HG03342 (cell line): Measurements from ENCODE around the gene CACNA1D.
"Not testable (repeated sequence)": the region's sequence is repeated elsewhere in the genome, so short reads cannot be mapped to it uniquely, and the experiment has no call there.

Source experiments
- ATAC-seq: cut with Tn5 transposase; IDR thresholded peaks from one replicate; pipeline ENCODE4 v1.9.1; 2021; ENCODE audit warnings: mild to moderate bottlenecking, moderate library complexity; ENCODE audit not compliant: unreplicated experiment

Gene CACNA1D

DNA sequence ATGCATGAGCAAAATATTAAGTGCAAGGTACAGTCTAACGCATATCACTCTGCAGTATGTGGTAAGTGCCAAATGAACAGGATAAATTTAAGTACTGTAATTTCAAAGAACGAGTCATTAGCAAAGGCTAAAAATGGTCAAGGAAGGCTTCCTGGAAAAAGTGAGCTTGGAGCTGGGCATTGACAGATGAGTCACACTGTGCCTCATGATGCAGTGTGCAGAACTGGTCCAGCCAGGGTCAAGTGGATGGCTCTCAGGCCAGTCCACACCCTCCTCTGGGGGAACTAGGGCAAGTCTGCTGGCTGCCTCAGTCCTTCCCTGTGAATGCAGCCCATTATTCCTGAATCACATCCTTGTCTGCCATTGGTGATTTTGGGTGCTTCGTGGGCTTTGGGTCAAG is 76.3 kb downstream of the CACNA1D start:
- ATAC-seq = no peak

DNA sequence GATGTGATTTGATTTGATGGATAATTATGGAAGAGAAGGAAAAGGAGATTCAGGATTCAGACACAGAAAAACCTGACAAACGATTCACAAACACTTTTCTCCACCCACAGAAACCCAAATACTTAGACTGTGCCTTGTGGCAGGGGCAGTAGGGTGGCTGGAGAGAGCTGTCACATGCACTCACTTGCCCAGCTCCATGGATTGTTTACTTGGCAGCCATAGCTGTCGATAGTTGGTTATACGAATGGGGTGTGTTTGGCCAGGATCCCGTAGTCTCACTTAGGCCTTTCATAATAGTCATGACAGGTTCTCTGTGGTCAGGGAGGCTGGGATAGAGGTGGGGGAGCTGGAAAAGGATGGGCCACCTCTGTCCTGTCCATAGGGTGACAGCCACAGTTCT is 76.9 kb downstream of the CACNA1D start:
- ATAC-seq = no peak

DNA sequence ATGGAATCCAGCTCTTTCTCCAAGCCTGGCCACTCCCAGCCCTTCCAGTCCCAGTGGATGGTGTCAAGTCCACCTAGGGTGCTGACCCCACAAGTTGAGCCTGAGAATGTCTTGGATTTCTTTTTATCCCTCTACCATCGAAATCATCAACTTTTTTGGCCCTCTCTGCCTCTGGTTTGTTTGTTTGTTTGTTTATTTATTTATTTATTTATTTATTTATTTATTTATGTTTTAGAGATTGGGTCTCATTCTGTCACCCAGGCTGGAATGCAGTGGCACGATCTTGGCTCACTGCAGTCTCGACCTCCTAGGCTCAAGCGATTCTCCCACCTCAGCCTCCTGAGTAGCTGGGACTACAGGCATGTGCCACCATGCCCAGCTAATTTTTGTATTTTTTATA is 77.8 kb downstream of the CACNA1D start:
- ATAC-seq = not testable (repeated sequence)

DNA sequence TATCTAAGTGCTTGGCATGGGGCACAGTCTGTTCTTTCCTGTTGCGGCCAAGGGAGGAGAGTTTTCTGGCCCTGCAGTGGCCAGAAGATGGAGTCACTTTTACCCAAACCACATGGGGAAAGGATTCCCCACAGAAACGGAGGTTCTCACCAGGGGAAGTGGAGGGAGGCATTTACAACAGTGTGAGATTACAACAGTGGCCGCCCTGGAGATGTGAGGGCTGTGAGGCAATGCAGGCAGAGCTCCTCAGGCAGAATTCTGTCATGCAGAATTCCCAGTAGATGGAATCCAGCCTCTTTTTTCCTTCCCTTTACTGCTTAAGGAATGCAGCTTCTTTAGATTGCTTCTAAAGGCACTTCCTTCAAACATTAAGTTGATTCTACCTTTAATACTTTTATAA is 83.1 kb downstream of the CACNA1D start:
- no peak for ATAC-seq

DNA sequence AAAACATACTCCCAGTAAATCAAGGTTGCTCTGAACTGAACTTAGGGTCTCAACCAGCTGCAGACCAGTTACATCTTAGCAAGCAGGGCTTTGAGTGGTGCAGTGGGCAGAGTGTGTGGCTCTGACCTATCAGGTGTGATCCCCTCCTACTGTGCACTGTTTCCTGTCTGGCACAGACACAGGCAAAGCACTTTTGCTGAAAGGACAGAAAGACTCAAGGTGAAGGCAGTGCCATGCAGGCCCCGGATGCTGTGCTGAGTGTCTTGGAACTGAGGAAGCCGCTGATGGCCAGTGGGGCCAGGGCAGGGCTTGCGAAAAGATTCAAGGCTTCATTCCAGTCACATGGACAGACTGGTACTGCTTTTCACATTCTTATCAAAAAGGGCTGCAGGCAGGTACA is 85.2 kb downstream of the CACNA1D start:
- ATAC-seq = no peak

DNA sequence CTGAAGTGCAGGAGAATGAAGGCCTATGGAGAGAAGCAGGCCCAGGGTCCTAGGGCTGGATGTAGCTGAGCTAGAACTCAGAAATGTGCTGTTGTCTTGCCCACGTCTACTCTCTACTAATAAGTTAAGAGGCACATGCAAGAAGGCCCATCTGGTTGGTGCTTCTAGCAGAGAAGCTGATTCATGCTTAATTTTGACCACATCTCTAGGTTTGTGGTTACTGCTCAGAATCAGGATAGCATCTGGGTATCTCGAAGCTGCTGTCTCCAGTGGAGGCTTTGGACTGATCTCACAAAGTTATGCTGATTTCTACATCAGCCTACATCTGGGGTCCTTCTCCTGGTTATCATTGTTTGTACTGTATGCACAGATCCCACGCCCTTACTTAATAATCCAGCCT is 87.3 kb downstream of the CACNA1D start:
- ATAC-seq = no peak

DNA sequence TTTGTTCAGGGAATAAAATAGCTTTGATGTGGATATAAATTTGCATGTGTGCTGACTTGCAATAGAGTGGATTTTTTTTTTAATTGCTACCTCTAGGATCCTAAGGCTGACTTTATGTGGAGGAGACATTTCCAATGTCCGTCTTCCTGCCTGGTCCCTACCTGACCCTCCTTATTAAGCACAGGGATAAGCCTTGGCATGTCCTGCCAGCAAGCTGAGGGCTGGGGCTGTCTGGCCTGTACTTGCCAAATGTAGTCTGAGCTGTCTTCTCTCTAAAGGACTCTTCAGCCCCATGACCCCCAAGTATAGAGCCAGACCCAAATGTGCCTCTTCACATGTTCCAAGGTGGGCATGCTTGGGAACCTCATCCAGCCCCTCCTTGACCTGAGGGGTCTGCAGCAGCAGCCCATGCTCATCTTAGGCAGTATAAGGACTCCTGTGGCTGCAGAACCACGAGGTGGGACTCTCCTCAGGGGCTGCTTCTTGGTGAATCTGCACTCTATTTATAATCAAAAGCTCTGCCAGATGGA is 88.8 kb downstream of the CACNA1D start:
- no peak for ATAC-seq

DNA sequence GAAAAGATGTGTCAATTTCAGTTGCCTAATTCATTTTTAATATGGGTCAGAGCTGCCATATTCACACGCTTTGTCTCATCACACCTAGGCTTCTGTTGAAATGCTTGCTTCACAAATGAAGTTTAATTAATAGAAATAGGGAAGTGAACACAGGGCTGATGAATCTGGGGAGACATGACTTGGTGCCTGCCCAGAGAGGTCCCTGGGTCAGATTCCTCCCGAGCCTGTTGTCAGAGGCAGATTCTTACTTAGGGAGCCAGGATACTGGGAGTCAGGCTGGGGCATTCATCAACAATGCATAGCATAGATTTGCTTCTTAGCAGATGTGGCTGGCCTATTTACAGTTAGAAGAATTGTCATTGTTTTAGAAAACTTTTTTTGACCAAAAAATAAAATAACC is 90.6 kb downstream of the CACNA1D start:
- no peak for ATAC-seq

DNA sequence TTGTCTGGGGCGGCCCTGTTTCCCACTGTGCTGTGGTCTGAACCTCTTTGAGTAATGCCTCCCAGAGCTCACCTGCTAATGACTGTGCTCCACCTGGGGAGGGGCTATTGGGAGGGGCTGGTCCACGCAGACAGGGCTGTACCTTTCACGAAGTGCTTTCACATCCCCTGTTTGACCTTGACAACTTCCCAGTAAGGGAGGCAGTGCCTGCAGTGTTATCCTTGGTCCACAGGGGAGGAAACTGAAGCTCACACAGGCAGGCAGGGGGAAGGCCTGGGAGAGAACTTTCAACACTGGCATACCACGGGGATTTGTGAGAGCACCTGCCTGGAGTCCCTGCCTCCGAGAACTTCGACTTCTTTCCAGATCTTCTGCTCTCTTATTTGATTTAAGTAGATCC is 91.2 kb downstream of the CACNA1D start:
- no peak for ATAC-seq

DNA sequence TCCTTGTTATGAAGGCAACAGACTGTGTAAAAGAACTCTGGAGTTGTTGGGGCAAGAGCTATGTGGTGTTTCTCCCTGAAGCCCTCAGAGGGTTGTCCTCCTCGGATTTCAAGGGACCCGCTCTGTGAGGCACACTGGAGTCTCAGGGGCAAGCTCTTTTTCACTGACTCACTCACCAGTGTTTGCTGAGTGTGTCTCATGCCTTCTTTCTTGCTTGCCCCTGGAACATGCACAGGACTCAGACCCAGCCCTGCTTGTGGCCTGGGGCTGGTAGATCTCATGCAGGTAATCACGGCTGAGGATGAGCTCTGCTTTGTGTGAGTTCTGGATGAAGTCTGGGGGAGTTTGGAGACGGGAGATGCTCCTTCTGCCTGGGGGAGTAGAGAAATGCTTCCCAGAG is 93.7 kb downstream of the CACNA1D start:
- ATAC-seq = no peak

DNA sequence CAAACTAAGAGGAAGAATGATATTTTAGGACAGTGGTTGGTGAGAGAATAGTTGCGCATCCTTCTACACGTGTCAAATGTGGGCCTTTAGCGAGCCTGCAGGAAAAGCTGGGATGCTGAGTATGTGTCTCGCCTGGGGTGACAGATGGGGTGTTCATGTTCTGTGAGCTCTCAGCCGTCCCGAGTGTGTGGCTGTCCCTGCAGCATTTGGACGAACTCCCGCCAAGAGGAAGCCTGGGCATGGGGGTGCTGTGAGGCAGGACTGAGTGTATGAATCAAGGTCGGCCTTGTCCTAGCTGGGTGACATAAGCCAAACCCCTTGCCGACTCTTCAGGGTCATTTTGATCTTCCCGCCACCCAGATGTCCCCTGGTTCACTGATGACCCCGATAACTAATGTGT is 94.8 kb downstream of the CACNA1D start:
- no peak for ATAC-seq

DNA sequence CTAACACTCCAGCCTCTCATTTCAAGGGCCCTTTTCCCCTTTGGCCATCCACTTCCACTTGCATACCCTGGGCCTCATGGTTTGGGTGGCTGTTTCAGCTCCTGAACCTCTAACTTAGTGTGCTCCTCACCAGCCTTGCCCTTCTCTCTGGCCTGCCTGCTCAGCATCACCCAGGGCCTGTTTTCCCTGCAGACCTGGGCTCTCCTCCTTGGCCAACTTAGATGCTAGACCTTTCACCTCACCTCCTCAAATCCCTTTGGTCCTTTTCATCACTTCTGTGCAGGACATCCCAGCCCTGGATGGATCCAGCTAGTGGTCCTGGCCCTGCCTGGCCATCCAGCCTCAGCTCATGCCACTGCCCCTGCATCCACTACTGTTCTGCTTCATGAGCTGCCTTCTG is 95.4 kb downstream of the CACNA1D start:
- no peak for ATAC-seq

DNA sequence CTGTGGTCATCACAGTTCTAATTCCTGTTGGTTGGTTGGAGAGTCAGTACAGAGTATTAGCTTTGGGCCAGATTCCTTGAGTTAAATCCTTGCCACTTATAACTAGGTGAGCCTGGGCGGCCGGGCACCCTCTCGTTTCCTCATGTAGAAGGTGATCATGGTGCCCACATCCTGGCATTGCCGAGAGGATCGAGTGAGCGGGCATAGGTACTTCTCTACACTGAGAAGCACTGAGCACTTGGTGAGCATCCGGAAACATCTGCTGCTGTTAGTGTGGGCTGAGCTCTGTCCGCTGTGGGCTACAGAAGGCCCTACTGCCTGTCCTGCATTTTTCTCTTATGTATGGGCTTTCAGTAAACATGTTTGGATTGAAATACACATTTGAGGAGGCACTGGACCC is 96.2 kb downstream of the CACNA1D start:
- ATAC-seq = no peak

DNA sequence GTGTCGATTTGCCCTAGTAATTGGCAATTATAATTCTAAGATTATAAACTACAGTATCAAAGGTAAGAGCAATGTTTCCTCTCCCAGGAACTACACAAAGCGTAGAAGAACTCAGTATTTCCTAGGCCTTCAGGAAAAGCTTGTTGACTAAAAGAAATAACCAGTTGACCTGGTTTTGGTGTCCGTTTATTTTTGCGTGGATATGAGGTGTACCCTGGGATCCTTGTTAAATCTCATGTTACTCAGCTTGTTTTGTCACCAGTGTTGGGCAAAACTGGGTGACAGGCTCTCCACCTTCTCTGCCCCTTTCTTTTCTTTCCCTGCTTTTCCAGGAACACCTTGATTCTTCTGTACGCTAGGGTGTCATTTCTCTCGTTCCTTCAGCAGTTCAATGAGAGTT is 97.2 kb downstream of the CACNA1D start:
- no peak for ATAC-seq

DNA sequence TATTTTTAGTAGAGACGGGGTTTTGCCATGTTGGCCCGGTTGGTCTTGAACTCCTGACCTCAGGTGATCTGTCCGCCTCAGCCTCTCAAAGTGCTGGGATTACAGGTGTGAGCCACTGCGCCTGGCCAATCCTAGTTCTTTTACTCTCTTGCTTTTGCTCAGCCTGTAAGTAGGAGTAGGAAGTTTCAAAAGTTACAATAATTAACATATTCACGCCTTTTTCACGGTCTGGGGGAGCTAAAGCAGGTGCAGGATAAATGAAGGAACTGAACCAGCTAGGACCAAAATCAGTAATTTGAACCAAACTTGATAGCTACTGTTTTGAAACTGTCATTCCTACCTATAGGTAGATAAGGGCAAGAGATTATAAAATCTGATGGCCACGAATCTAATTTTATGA is 98.5 kb downstream of the CACNA1D start:
- ATAC-seq = no peak

DNA sequence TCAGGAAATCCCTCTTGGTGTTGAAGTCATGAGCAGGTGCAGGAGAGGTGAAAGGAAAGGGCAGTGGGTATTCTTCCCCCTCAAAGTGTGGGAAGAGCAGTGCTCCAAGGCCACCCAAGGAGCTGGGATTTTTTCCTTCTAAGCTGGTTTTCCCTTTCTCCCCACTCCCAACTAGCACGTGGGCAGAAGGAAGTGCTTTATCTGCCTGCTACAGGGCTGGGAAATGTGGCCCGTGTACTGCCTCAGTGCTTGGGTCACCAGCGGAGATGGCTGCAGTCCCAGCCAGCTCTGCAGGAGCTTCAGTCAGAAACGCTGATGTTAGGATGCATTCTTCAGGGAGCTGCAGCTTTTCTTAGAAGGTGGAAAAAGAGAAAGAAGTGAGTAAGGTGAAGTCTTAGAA is 99.2 kb downstream of the CACNA1D start:
- no peak for ATAC-seq

DNA sequence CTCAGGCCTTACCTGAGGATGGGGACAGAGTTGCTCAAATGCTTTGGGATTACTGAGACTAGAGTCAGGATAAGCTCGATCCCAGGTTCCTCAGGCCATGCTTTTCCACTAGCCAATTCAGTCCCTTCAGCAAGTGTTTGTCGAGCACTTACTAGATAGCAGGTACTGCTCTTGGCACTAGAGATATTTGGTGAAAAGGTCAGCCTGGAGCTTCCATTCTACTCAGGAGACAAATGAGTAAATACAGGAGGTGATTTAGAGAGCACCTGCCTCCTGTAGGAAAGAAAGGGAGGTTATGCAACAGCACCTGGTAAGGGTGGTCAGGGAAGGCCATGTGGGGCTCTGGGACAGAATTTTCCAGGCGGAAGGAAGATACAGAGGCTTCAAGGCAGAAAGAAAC is 99.9 kb downstream of the CACNA1D start:
- no peak for ATAC-seq

DNA sequence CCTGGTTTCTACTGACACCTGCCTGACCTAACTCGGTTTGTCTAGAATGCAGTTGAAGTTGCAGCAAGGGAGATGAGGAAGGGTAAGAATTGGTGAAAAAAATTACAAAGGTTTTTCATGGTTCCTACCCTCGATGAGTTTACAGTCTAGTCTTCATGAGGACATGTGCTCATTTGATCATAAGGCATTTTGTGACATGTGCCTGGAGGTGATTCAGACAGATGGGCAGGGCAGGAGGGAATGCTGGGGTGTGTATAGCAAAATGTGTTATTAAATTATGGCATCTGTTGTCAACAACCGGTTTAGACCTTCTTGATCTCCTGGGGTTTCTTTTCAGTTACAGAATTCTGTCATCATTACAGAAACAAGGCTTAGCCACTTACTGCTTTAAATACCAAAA is 101.2 kb downstream of the CACNA1D start:
- ATAC-seq = no peak

DNA sequence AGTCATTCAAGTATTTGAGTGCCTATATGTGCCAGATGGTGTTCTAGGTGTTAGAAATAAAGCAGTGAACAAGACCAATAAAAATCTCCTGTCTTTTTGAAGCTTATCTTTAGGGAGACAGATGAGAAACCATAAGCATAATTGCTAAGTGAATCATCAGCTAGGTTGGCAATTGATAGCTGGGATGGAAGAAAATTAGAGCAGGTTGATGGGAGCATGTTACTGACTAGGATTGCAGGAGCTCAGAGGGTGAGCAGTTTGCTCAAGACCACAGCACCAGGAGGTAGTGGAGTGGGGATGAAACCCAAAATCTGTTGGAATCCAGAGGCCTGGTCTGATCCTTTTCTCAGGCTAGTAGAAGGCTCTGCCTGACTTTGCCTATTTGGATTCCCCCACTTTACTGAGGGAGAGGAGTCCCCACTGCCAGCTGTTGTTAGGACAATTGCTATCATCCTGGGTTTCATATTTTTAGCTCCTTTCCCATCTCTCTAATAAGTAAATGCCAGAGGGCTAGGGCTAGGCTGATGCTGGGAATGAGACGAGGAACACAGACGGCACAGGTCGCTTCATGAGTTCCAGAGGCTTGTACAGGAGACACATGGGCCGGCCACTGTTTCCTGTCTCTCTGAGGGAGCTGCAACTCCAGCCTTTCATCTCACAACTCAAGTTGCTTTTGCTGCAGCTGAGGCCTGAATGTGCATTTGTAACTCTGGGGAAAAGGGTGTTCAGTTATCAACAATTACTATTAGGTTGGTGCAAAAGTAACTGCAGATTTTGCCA is 102.9 kb downstream of the CACNA1D start:
- ATAC-seq = no peak

DNA sequence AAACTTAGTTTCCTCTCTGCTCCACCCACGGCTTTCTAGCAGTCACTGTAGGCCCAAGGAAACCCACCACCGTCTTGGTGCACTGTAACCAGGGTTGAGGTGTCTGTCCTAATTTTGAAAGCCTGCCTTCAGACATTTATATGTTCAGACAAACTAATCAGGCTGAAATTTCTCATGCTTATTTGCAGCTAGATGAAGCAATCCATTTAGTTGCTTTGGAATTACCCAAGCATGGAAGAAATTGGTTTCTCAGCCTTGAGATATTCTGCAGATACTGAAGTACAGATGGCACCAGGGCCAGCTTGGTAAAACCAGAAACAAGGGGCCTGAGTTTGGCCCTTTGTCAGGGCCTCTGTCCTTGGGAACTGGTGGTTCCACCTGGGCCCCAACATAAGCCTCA is 105.4 kb downstream of the CACNA1D start:
- no peak for ATAC-seq

DNA sequence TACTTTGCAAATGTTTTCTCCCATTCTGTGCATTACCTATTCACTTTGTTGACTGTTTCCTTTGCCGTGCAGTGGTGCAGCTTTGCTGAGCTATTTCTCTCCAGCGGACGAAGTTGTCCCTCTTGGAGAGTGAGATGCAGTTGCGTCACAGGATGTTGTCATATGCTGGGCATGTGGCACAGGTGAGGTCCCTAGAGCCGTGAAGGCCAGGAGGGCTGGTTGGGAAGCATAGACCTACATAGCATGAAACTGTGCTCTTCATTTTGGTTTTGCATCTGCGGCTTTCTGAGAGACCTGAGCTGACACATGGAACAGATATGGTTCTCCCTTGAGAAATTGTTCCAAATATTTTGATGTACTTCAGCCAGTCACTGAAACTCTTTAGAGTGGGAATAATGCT is 108.5 kb downstream of the CACNA1D start:
- no peak for ATAC-seq

DNA sequence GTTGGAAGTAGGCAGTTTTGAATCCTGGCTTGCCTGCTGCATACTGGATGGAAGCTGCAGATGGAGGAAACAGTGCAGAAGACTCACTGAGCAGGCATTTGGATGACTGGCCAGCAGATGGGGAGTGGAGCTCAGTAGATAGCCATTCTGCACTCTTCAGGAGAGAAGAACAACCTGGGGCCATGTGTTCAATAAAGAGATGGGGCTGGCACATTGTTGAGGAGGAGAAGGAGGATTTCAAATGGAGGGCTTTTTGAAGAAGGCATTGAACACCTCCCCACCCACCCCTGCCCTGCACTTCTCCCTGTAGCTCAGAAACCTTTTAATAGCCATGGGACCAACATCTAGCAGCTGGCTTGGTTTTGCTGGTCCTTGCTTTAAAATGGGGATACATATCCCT is 109.8 kb downstream of the CACNA1D start:
- ATAC-seq = no peak

DNA sequence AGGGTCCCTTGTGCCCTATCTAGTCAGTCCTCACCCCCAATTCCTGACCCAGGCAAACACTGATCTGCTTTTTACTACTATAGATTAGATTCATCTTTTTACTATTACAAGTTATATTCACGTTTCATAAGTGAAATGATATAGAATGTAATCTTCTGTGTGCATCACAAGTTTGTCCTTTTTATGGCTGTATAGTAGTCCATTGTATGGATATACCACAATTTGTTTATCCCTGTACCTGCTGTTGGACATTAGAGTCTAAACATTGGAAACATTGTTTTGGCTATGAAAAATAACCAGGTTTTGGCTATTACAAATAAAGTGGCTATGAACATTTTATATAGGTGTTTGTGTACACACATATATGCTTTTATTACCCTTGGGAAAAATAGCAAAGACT is 112.4 kb downstream of the CACNA1D start:
- ATAC-seq = no peak
